Activated CD8-positive, alpha-beta memory T cell treated with anti-CD3 and anti-CD28 coated beads, Interleukin-2, amount 50 U/mL, for 1 hour (primary cell): ENCODE measurements around the gene LHFPL4.
"Not testable (repeated sequence)": the region's sequence is repeated elsewhere in the genome, so short reads cannot be mapped to it uniquely, and the experiment has no call there.

Experiments
- DNase-seq: peaks from one replicate; pipeline ENCODE4 v3.0.0-alpha.2; 2020; ENCODE audit errors: extremely low read depth

Gene LHFPL4

GRCh38 chr3:9553021-9553947, at the start of gene LHFPL4:
Gene LHFPL4 (minus strand): TSS chr3:9553822. CDS start chr3:9552679, 1,143 bp downstream.
- DNase-seq, result no peak

- no peak for DNase-seq
These were observed 49.0 kb upstream of the LHFPL4 start for GRCh38 chr3:9602620-9603019.

GRCh38 chr3:9601006-9601581, 47.5 kb upstream of the LHFPL4 start:
- DNase-seq, result not testable (repeated sequence)

GRCh38 chr3:9600597-9600996, 47.0 kb upstream of the LHFPL4 start:
- no peak for DNase-seq

- no peak for DNase-seq
These were observed 45.3 kb upstream of the LHFPL4 start for GRCh38 chr3:9598783-9599387.

GRCh38 chr3:9595877-9596276, 42.3 kb upstream of the LHFPL4 start:
- DNase-seq, result no peak

GRCh38 chr3:9591781-9592180, 38.2 kb upstream of the LHFPL4 start:
- not testable (repeated sequence) for DNase-seq

- no peak for DNase-seq
These were observed 36.7 kb upstream of the LHFPL4 start for GRCh38 chr3:9590282-9590791.

- DNase-seq, result no peak
These were observed 30.2 kb upstream of the LHFPL4 start for GRCh38 chr3:9583792-9584191.

GRCh38 chr3:9583371-9583770, 29.7 kb upstream of the LHFPL4 start:
- no peak for DNase-seq

- DNase-seq, result no peak
These were observed 28.7 kb upstream of the LHFPL4 start for GRCh38 chr3:9582332-9582731.

- DNase-seq, result no peak
These were observed 28.1 kb upstream of the LHFPL4 start for GRCh38 chr3:9581742-9582141.

- DNase-seq, result no peak
These were observed 15.4 kb upstream of the LHFPL4 start for GRCh38 chr3:9569054-9569453.

GRCh38 chr3:9565316-9565715, 11.7 kb upstream of the LHFPL4 start:
- DNase-seq, result no peak

- no peak for DNase-seq
These were observed 10.2 kb upstream of the LHFPL4 start for GRCh38 chr3:9563851-9564250.

- not testable (repeated sequence) for DNase-seq
These were observed 6.4 kb upstream of the LHFPL4 start for GRCh38 chr3:9560056-9560455.

- no peak for DNase-seq
These were observed 409 bp upstream of the LHFPL4 start for GRCh38 chr3:9553948-9554513.

- no peak for DNase-seq
These were observed 1.2 kb downstream of the LHFPL4 start for GRCh38 chr3:9552252-9552999.

GRCh38 chr3:9550999-9551398, 2.6 kb downstream of the LHFPL4 start:
- DNase-seq, result no peak

- DNase-seq, result no peak
These were observed 4.0 kb downstream of the LHFPL4 start for GRCh38 chr3:9549600-9549999.

- DNase-seq, result no peak
These were observed 4.6 kb downstream of the LHFPL4 start for GRCh38 chr3:9548991-9549390.

GRCh38 chr3:9542182-9542581, 11.4 kb downstream of the LHFPL4 start:
- no peak for DNase-seq
